Activated CD8-positive, alpha-beta T cell treated with anti-CD3 and anti-CD28 coated beads, Interleukin-2, amount 10 ng/mL, durations not matched to agents 7 days and 5 days (primary cell): Measurements from ENCODE around the gene CDH15. TPM values are rescaled to one million over a fixed set of nuclear protein-coding genes. Genes with fewer than 3 reads are reported as not detected.
"Not testable (repeated sequence)": the region's sequence is repeated elsewhere in the genome, so short reads cannot be mapped to it uniquely, and the experiment has no call there.

ENCODE experiments used
- ATAC-seq: fragments of 150-1000 bp; cut with Tn5 transposase; one replicate; pipeline ENCODE4 v1.10.0; 2021; ENCODE audit warnings: moderate library complexity
- CTCF ChIA-PET: fragments of 350-600 bp; sonication (Branson Sonifier 250); formaldehyde crosslinking; loops from one replicate; lab custom pipeline; 2021; ENCODE audit warnings: antibody characterized with exemption; lab: Charles Lee
- POLR2A ChIA-PET: fragments of 350-600 bp; sonication (Branson Sonifier 250); formaldehyde crosslinking; loops from one replicate; lab custom pipeline; 2021; ENCODE audit warnings: antibody characterized with exemption; lab: Charles Lee
- DNase-seq: peaks from one replicate; pipeline ENCODE4 v3.0.0-alpha.2; 2020
- H3K27ac Mint-ChIP-seq: one replicate; pipeline ENCODE4 v1.8.0; 2021; ENCODE audit warnings: mild to moderate bottlenecking, mixed read lengths
- H3K27me3 Mint-ChIP-seq: one replicate; pipeline ENCODE4 v1.8.0; 2021; ENCODE audit warnings: low read depth, mixed read lengths
- H3K36me3 Mint-ChIP-seq: one replicate; pipeline ENCODE4 v1.8.0; 2021; ENCODE audit warnings: low read depth, mixed read lengths
- H3K4me1 Mint-ChIP-seq: one replicate; pipeline ENCODE4 v1.8.0; 2021; ENCODE audit warnings: low read depth, mixed read lengths
- H3K4me3 Mint-ChIP-seq: one replicate; pipeline ENCODE4 v1.8.0; 2021; ENCODE audit warnings: mild to moderate bottlenecking, mixed read lengths
- H3K9me3 Mint-ChIP-seq: one replicate; pipeline ENCODE4 v1.8.0; 2022; ENCODE audit warnings: mixed read lengths; ENCODE audit not compliant: insufficient read depth
- total RNA-seq, 2 experiments: library from RNA; stranded (reverse); gene quantifications; one replicate each; pipeline ENCODE4 v1.2.3, GENCODE V29; 2021

The CDH15 gene
- total RNA-seq, 2 experiments from 2014 or later = not detected

- ChIA-PET POLR2A (interaction anchor here (0.6 kb wide), 2 partner anchors 17 to 247 kb away, joined by 3 read pairs; no protein-coding TSS in a partner anchor), CTCF (no interaction called here)
- ATAC-seq (peak; percentile 10), DNase-seq (peak; percentile 58)
- Mint-ChIP-seq H3K27ac (peak overlapping the region; percentile 67), H3K36me3 (no peaks in the 10 kb centered on the region), H3K27me3 (peaks cover 5% of the 10 kb centered on the region), H3K9me3 (no peaks in the 10 kb centered on the region), H3K4me3 (peak overlapping the region; percentile 31), H3K4me1 (no peaks in the 10 kb centered on the region)
Observed at GRCh38 chr16:89187770-89188392, 16.3 kb downstream of the CDH15 start.

GRCh38 chr16:89188471-89189357 lies 17.2 kb downstream of the CDH15 start:
- H3K36me3 Mint-ChIP-seq, ATAC-seq, DNase-seq, H3K9me3 Mint-ChIP-seq, POLR2A ChIA-PET, H3K4me1 Mint-ChIP-seq, H3K27ac Mint-ChIP-seq, H3K4me3 Mint-ChIP-seq, CTCF ChIA-PET, H3K27me3 Mint-ChIP-seq: not testable (repeated sequence)

DNA sequence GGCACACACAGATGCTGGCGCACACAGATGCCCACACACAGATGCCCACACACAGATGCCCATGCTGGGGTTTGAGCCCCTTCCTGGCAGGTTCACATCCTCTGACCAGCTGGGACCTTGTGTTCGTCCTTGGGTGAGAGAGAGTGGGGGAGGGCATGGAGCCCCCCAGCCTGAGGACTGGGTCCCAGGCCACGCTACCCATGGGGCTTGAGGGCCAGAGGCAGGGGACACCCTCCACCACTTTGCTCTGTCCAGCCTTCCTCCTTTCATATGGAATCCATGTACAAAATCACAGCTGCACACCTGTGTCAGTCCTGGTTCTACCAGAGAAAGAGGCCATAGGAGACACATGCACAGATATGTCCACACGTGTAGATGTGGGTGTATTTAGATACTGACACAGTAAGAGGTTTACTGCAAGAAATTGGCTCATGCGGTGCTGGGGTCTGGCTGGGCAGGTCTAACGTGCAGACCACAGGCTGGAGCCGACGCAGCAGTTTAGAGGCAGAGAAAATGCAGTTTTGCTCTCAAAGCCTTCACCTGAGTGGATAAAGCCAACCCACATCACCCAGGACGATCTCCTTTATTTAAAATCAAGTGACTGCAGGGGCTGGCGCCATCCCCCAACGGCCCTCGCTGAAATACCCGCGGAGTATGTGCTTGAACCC lies 17.9 kb downstream of the CDH15 start:
- DNase-seq (no peak), ATAC-seq (no peak)
- no peaks in the 10 kb centered on the region for H3K36me3 Mint-ChIP-seq
- ChIA-PET CTCF (no interaction called here), POLR2A (no interaction called here)
- peaks cover 5% of the 10 kb centered on the region for H3K27me3 Mint-ChIP-seq
- H3K9me3 Mint-ChIP-seq = no peaks in the 10 kb centered on the region
- no peak overlapping the region for H3K27ac Mint-ChIP-seq
- H3K4me1 Mint-ChIP-seq = no peaks in the 10 kb centered on the region
- H3K4me3 Mint-ChIP-seq = no peak overlapping the region

- DNase-seq (no peak), ATAC-seq (no peak)
- peaks cover 5% of the 10 kb centered on the region for H3K27me3 Mint-ChIP-seq
- H3K27ac Mint-ChIP-seq = peak overlapping the region; percentile 22
- ChIA-PET CTCF (no interaction called here), POLR2A (no interaction called here)
- no peaks in the 10 kb centered on the region for H3K36me3 Mint-ChIP-seq
- H3K4me3 Mint-ChIP-seq = no peak overlapping the region
- H3K9me3 Mint-ChIP-seq = no peaks in the 10 kb centered on the region
- no peaks in the 10 kb centered on the region for H3K4me1 Mint-ChIP-seq
Observed at GRCh38 chr16:89190150-89190958, 18.8 kb downstream of the CDH15 start.

DNA sequence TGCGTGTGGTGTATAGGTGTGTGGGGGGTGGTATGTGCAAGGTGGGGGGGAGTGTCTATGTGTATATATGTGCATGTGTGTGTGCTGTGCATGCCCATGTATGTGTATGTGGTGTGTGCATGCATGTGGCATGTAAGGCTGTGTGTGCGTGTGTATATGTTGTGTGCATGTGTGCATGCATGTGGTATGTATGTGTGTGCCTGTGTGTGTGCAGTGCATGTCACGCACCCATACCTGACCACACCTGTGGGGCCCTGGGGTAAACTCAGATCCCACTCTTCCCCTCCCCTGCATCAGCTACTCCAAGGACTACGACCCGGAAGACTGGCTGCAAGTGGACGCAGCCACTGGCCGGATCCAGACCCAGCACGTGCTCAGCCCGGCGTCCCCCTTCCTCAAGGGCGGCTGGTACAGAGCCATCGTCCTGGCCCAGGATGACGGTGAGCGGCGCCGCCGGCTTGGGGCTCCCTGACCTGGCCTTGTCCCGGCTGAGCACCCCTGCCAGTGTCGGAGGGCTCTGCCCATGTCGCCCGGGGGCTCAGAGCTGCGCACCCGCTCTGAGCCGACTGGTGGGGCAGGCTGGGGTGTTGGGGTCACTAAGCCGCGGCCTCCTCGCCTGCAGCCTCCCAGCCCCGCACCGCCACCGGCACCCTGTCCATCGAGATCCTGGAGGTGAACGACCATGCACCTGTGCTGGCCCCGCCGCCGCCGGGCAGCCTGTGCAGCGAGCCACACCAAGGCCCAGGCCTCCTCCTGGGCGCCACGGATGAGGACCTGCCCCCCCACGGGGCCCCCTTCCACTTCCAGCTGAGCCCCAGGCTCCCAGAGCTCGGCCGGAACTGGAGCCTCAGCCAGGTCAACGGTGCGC lies 19.7 kb downstream of the CDH15 start:
- no peaks in the 10 kb centered on the region for H3K36me3 Mint-ChIP-seq
- H3K4me1 Mint-ChIP-seq = no peaks in the 10 kb centered on the region
- ATAC-seq = no peak
- no peaks in the 10 kb centered on the region for H3K9me3 Mint-ChIP-seq
- H3K27me3 Mint-ChIP-seq = peaks cover 5% of the 10 kb centered on the region
- no peak overlapping the region for H3K27ac Mint-ChIP-seq
- DNase-seq = no peak
- POLR2A ChIA-PET = no interaction called here
- H3K4me3 Mint-ChIP-seq = no peak overlapping the region
- CTCF ChIA-PET = interaction anchor here (0.7 kb wide), 1 partner anchor 334 kb away, joined by 4 read pairs; no protein-coding TSS in a partner anchor

GRCh38 chr16:89191901-89192185 lies 20.3 kb downstream of the CDH15 start:
- Mint-ChIP-seq H3K4me1 (no peaks in the 10 kb centered on the region), H3K9me3 (no peaks in the 10 kb centered on the region), H3K27me3 (peaks cover 5% of the 10 kb centered on the region), H3K27ac (no peak overlapping the region), H3K4me3 (no peak overlapping the region), H3K36me3 (no peaks in the 10 kb centered on the region)
- POLR2A ChIA-PET = no interaction called here
- DNase-seq (no peak), ATAC-seq (no peak)
- CTCF ChIA-PET = interaction anchor here (0.7 kb wide), 1 partner anchor 334 kb away, joined by 4 read pairs; no protein-coding TSS in a partner anchor

- H3K4me3 Mint-ChIP-seq, H3K36me3 Mint-ChIP-seq, H3K27me3 Mint-ChIP-seq, H3K4me1 Mint-ChIP-seq, H3K9me3 Mint-ChIP-seq, H3K27ac Mint-ChIP-seq: not testable (repeated sequence)
- DNase-seq (peak; percentile 82), ATAC-seq (peak; percentile 48)
- CTCF ChIA-PET = interaction anchor here (0.7 to 1.2 kb wide), 2 partner anchors 48 to 335 kb away, joined by 4 read pairs; no protein-coding TSS in a partner anchor
- POLR2A ChIA-PET = interaction anchor here (1.0 kb wide), 1 partner anchor 25 kb away, joined by 4 read pairs; the partner anchor contains the start of gene ZNF778
Observed at GRCh38 chr16:89192186-89192955, 20.8 kb downstream of the CDH15 start.

- no peak overlapping the region for H3K4me3 Mint-ChIP-seq
- no peaks in the 10 kb centered on the region for H3K9me3 Mint-ChIP-seq
- ATAC-seq (peak; percentile 31), DNase-seq (peak; percentile 60)
- no peaks in the 10 kb centered on the region for H3K36me3 Mint-ChIP-seq
- POLR2A ChIA-PET = interaction anchor here (1.0 kb wide), 1 partner anchor 25 kb away, joined by 4 read pairs; the partner anchor contains the start of gene ZNF778
- CTCF ChIA-PET = interaction anchor here (1.2 kb wide), 1 partner anchor 47 kb away, joined by 4 read pairs; no protein-coding TSS in a partner anchor
- no peaks in the 10 kb centered on the region for H3K4me1 Mint-ChIP-seq
- H3K27ac Mint-ChIP-seq = no peak overlapping the region
- H3K27me3 Mint-ChIP-seq = peaks cover 5% of the 10 kb centered on the region
Observed at GRCh38 chr16:89192956-89193575, 21.5 kb downstream of the CDH15 start.

GRCh38 chr16:89193576-89194293 lies 22.2 kb downstream of the CDH15 start:
- H3K27me3 Mint-ChIP-seq = peaks cover 5% of the 10 kb centered on the region
- DNase-seq = no peak
- POLR2A ChIA-PET = no interaction called here
- ATAC-seq = no peak
- no peaks in the 10 kb centered on the region for H3K36me3 Mint-ChIP-seq
- no peaks in the 10 kb centered on the region for H3K9me3 Mint-ChIP-seq
- H3K4me3 Mint-ChIP-seq = no peak overlapping the region
- H3K27ac Mint-ChIP-seq = no peak overlapping the region
- H3K4me1 Mint-ChIP-seq = no peaks in the 10 kb centered on the region
- CTCF ChIA-PET = interaction anchor here (0.7 kb wide), 1 partner anchor 47 kb away, joined by 4 read pairs; no protein-coding TSS in a partner anchor
